Measurements from ENCODE around the gene COL4A2. TPM values are rescaled to one million over a fixed set of nuclear protein-coding genes. Genes with fewer than 3 reads are reported as not detected.
A peak's percentile ranks its signal among the peaks of the same experiment; 100 is the strongest.

Gene COL4A2
- total RNA-seq, 4 donors from 2014 or later, result 51.2 to 85.8 (median 70.5) TPM

- H3K27ac ChIP-seq, result peak overlapping the region; percentile 75 to 92 (median 84)
- H3K36me3 ChIP-seq, result no peaks in the 10 kb centered on the region
- peaks cover 10 to 13% of the 10 kb centered on the region in 2 donors for H3K4me1 ChIP-seq
- H3K9me3 ChIP-seq, result no peaks in the 10 kb centered on the region
- no peak for TF ChIP-seq POLR2A (IDR thresholded peaks at IDR 0.05)
- no peak for TF ChIP-seq CTCF (IDR thresholded peaks at IDR 0.05 in 4 of 5, conservative IDR thresholded peaks at IDR 0.05 in 1 of 5)
- peak overlapping the region; percentile 3 to 88 (median 50) for H3K4me3 ChIP-seq
- no peaks in the 10 kb centered on the region for H3K27me3 ChIP-seq
- ATAC-seq, result no peak
- in situ Hi-C loops (cut with MboI; ENCODE audit: low sequenced_read_pairs in 4 of 4) (loop anchor here in 1 of 4 donors (25.0 kb wide), 1 partner anchor 98 kb away; no protein-coding TSS in a partner anchor), intact Hi-C loops (cut with DNase I; ENCODE audit: low total_unique reads) (loop anchor here (5.0 kb wide), 2 partner anchors 78 to 152 kb away; partner anchors contain the start of gene ING1)
- DNase-seq, result no peak
Measured at GRCh38 chr13:110559986-110560385, 252.9 kb downstream of the COL4A2 start.

- peaks cover 10 to 13% of the 10 kb centered on the region in 2 donors for H3K4me1 ChIP-seq
- DNase-seq (no peak), ATAC-seq (peak; percentile 40 to 54)
- H3K27ac ChIP-seq, result peak overlapping the region; percentile 75 to 92 (median 84)
- TF ChIP-seq CTCF (IDR thresholded peaks at IDR 0.05 in 4 of 5, conservative IDR thresholded peaks at IDR 0.05 in 1 of 5), result no peak
- peak in 1 of 2 donors; percentile 13 for TF ChIP-seq POLR2A (IDR thresholded peaks at IDR 0.05)
- no peaks in the 10 kb centered on the region for H3K9me3 ChIP-seq
- no peaks in the 10 kb centered on the region for H3K27me3 ChIP-seq
- intact Hi-C loops (cut with DNase I; ENCODE audit: low total_unique reads), result loop anchor here (1.0 to 5.0 kb wide), 4 partner anchors 56 to 152 kb away; partner anchors contain the start of gene ING1
- peak overlapping the region; percentile 75 to 88 (median 84) for H3K4me3 ChIP-seq
- in situ Hi-C loops (cut with MboI; ENCODE audit: low sequenced_read_pairs in 4 of 4), result loop anchor here in 1 of 4 donors (25.0 kb wide), 1 partner anchor 98 kb away; no protein-coding TSS in a partner anchor
- no peaks in the 10 kb centered on the region for H3K36me3 ChIP-seq
Measured at GRCh38 chr13:110560601-110561343, 253.7 kb downstream of the COL4A2 start.

GRCh38 chr13:110561344-110562035, 254.4 kb downstream of the COL4A2 start, which contains the start of gene RAB20:
RAB20 (minus strand) TSS chr13:110561722; CDS start chr13:110561519, 203 bp downstream.
- Histone ChIP-seq H3K27ac (peak within 1 kb of the TSS; percentile 75 to 92 (median 84)), H3K9me3 (no peaks in the 10 kb centered on the region), H3K36me3 (no peaks in the 10 kb centered on the region), H3K4me3 (peak within 1 kb of the TSS; percentile 75 to 88 (median 84)), H3K27me3 (no peaks in the 10 kb centered on the region), H3K4me1 (peaks cover 10 to 13% of the 10 kb centered on the region in 2 donors)
- peak; percentile 73 to 75 for DNase-seq
- in situ Hi-C loops (cut with MboI; ENCODE audit: low sequenced_read_pairs in 4 of 4), result loop anchor here in 1 of 4 donors (25.0 kb wide), 1 partner anchor 99 kb away; no protein-coding TSS in a partner anchor
- peak; percentile 79 to 85 for ATAC-seq
- no peak for TF ChIP-seq CTCF (IDR thresholded peaks at IDR 0.05 in 4 of 5, conservative IDR thresholded peaks at IDR 0.05 in 1 of 5)
- TF ChIP-seq POLR2A (IDR thresholded peaks at IDR 0.05), result peak; percentile 66 to 72
- intact Hi-C loops (cut with DNase I; ENCODE audit: low total_unique reads), result loop anchor here (1.0 to 5.0 kb wide), 4 partner anchors 55 to 151 kb away; partner anchors contain the start of gene ING1

GRCh38 chr13:110562036-110562597, 255.0 kb downstream of the COL4A2 start:
- in situ Hi-C loops (cut with MboI; ENCODE audit: low sequenced_read_pairs in 4 of 4), result loop anchor here in 1 of 4 donors (25.0 kb wide), 1 partner anchor 100 kb away; no protein-coding TSS in a partner anchor
- no peaks in the 10 kb centered on the region for H3K27me3 ChIP-seq
- ATAC-seq (peak; percentile 26 to 29), DNase-seq (no peak)
- TF ChIP-seq POLR2A (IDR thresholded peaks at IDR 0.05), result no peak
- no peak for TF ChIP-seq CTCF (IDR thresholded peaks at IDR 0.05 in 4 of 5, conservative IDR thresholded peaks at IDR 0.05 in 1 of 5)
- intact Hi-C loops (cut with DNase I; ENCODE audit: low total_unique reads), result loop anchor here (5.0 kb wide), 2 partner anchors 80 to 150 kb away; partner anchors contain the start of gene ING1
- H3K9me3 ChIP-seq, result no peaks in the 10 kb centered on the region
- H3K27ac ChIP-seq, result peak overlapping the region; percentile 75 to 92 (median 84)
- peak overlapping the region; percentile 75 to 88 (median 84) for H3K4me3 ChIP-seq
- peaks cover 10 to 13% of the 10 kb centered on the region in 2 donors for H3K4me1 ChIP-seq
- no peaks in the 10 kb centered on the region for H3K36me3 ChIP-seq
